Measurements from ENCODE around the gene NT5C1A.

NT5C1A gene

DNA sequence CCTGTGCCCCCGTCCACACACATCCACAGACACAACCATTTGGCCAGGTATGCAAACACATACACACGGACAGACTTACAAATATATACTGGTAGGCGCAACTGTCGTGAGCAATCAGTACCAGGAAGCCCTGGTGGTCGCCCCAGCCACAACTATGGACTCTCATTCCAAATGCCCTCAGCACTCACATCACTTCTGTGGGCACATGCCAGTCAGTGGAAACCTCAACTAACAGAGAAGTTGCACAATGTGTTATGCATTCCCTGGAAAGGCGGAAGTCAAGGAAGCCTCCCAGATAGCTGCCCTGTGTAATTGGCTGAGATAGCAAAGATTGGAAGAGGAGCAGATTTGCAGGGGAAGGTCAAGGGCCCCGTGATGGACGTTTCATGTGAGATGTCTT lies 31.0 kb downstream of the NT5C1A start:
- Histone ChIP-seq H3K27me3 (ENCODE audit: insufficient read depth, low read length) (no peaks in the 10 kb centered on the region), H3K9me3 (ENCODE audit: low read length) (no peaks in the 10 kb centered on the region), H3K27ac (ENCODE audit: low read depth, low read length, poor library complexity, severe bottlenecking) (no peak overlapping the region), H3K9me2 (ENCODE audit: low read depth, low read length) (no peaks in the 10 kb centered on the region), H2AFZ (ENCODE audit: low read length) (no peak overlapping the region), H3K4me2 (ENCODE audit: low read length) (no peak overlapping the region), H3K4me1 (ENCODE audit: insufficient read depth, low read length, severe bottlenecking) (peaks cover 6% of the 10 kb centered on the region), H4K20me1 (ENCODE audit: insufficient read depth, low read length) (no peaks in the 10 kb centered on the region), H3K36me3 (ENCODE audit: insufficient read depth, low read length) (no peaks in the 10 kb centered on the region), H3K79me2 (ENCODE audit: insufficient read depth, low read length) (no peaks in the 10 kb centered on the region), H3K4me3 (ENCODE audit: low read depth, low read length, poor library complexity, severe bottlenecking) (no peak overlapping the region), H3F3A (ENCODE audit: insufficient read depth, low read length) (no peaks in the 10 kb centered on the region), H3K9ac (ENCODE audit: low read length) (no peak overlapping the region)
- no peak for TF ChIP-seq EZH2 (IDR thresholded peaks at IDR 0.05; ENCODE audit: borderline replicate concordance, low read length)
- TF ChIP-seq, protein P1, sequence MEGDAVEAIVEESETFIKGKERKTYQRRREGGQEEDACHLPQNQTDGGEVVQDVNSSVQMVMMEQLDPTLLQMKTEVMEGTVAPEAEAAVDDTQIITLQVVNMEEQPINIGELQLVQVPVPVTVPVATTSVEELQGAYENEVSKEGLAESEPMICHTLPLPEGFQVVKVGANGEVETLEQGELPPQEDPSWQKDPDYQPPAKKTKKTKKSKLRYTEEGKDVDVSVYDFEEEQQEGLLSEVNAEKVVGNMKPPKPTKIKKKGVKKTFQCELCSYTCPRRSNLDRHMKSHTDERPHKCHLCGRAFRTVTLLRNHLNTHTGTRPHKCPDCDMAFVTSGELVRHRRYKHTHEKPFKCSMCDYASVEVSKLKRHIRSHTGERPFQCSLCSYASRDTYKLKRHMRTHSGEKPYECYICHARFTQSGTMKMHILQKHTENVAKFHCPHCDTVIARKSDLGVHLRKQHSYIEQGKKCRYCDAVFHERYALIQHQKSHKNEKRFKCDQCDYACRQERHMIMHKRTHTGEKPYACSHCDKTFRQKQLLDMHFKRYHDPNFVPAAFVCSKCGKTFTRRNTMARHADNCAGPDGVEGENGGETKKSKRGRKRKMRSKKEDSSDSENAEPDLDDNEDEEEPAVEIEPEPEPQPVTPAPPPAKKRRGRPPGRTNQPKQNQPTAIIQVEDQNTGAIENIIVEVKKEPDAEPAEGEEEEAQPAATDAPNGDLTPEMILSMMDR (IDR thresholded peaks at IDR 0.05; ENCODE audit: low read length) = no peak

DNA sequence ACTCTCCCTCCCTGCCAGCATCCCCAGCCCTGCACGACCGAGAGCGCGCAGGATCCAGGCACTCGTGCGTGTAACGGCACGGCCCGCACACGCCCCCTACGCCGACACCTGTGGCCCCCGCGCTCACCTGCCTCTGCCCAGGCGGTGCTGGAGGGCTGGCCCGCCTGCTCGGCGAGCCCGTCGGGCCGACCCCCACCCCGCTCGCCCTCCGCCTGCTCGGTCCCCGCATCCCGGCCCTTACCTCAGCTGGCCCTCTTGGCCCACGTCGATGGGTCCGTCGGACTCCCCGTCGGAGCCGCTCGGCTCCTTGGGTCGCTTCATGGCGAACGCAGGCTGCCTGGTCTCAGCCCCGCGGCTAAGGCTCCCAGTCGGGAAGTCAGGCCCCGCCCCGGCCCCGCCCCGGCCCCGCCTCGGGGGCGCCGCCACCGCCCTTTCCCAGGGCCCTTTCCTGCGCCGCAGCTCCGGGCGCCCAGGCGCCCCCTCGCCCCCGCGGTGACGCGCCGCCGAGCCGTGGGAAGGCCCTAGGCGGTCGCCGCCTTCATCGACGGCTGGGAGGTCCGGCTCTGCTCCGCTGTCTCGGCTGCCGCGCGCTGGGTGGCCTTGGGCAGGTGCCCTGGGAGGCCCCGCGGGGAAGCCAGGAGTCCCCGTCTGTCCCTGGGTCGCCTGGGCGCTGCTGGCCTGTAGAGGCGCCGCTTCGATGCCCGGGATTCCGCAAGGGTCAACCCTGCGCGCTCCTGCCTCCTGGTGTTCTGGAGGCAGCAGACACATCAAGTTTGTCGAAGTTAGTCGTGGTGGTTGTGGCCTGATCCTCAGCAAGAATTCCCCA lies 32.4 kb downstream of the NT5C1A start, which contains the start of gene HEYL:
TSS of gene HEYL (minus strand) at position 339 of the 826 bp plus-strand sequence. CDS start at position 321, 18 bp downstream.
- no peaks in the 10 kb centered on the region for H3K27me3 ChIP-seq (ENCODE audit: insufficient read depth, low read length)

DNA sequence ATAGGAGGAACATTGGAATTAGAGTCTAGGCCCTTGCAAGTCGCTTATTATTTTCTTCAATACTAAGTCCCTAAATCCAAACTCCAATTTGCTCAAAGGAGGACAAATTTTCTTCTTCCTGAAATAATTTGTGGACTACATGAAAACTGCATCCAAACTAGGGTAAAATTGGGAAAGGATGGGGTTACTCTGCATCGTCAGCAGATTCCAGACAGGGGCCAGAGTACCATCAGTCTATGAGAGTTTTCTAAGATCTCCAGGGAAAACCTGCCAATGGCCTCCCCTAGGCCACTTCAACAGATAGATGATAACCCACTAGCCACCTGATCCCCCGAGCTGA lies 33.0 kb downstream of the NT5C1A start:
- no peaks in the 10 kb centered on the region for H3K9me3 ChIP-seq (ENCODE audit: low read length)
- peak overlapping the region; percentile 73 for H3K4me2 ChIP-seq (ENCODE audit: low read length)
- H3K4me1 ChIP-seq (ENCODE audit: insufficient read depth, low read length, severe bottlenecking) = peaks cover 6% of the 10 kb centered on the region
- no peaks in the 10 kb centered on the region for H3K9me2 ChIP-seq (ENCODE audit: low read depth, low read length)
- TF ChIP-seq EZH2 (IDR thresholded peaks at IDR 0.05; ENCODE audit: borderline replicate concordance, low read length) = no peak
- TF ChIP-seq, protein P1 (IDR thresholded peaks at IDR 0.05; ENCODE audit: low read length) = no peak
- H3K4me3 ChIP-seq (ENCODE audit: low read depth, low read length, poor library complexity, severe bottlenecking) = peak overlapping the region; percentile 57
- H2AFZ ChIP-seq (ENCODE audit: low read length) = no peak overlapping the region
- H3K27ac ChIP-seq (ENCODE audit: low read depth, low read length, poor library complexity, severe bottlenecking) = no peak overlapping the region
- no peaks in the 10 kb centered on the region for H4K20me1 ChIP-seq (ENCODE audit: insufficient read depth, low read length)
- no peak overlapping the region for H3K9ac ChIP-seq (ENCODE audit: low read length)
- H3F3A ChIP-seq (ENCODE audit: insufficient read depth, low read length) = no peaks in the 10 kb centered on the region
- no peaks in the 10 kb centered on the region for H3K27me3 ChIP-seq (ENCODE audit: insufficient read depth, low read length)
- no peaks in the 10 kb centered on the region for H3K79me2 ChIP-seq (ENCODE audit: insufficient read depth, low read length)
- no peaks in the 10 kb centered on the region for H3K36me3 ChIP-seq (ENCODE audit: insufficient read depth, low read length)

More for the DNA sequence above, 32.4 kb downstream of the NT5C1A start, which contains the start of gene HEYL:
- no peak within 1 kb of the TSS for H3K27ac ChIP-seq (ENCODE audit: low read depth, low read length, poor library complexity, severe bottlenecking)
- no peaks in the 10 kb centered on the region for H4K20me1 ChIP-seq (ENCODE audit: insufficient read depth, low read length)
- peak within 1 kb of the TSS; percentile 57 for H3K4me3 ChIP-seq (ENCODE audit: low read depth, low read length, poor library complexity, severe bottlenecking)
- no peaks in the 10 kb centered on the region for H3K79me2 ChIP-seq (ENCODE audit: insufficient read depth, low read length)
- TF ChIP-seq EZH2 (IDR thresholded peaks at IDR 0.05; ENCODE audit: borderline replicate concordance, low read length) = no peak
- TF ChIP-seq, protein P1 (IDR thresholded peaks at IDR 0.05; ENCODE audit: low read length) = no peak
- H3K9me3 ChIP-seq (ENCODE audit: low read length) = no peaks in the 10 kb centered on the region
- no peak within 1 kb of the TSS for H2AFZ ChIP-seq (ENCODE audit: low read length)
- peak within 1 kb of the TSS; percentile 73 for H3K4me2 ChIP-seq (ENCODE audit: low read length)
- H3K9ac ChIP-seq (ENCODE audit: low read length) = no peak within 1 kb of the TSS
- H3K36me3 ChIP-seq (ENCODE audit: insufficient read depth, low read length) = no peaks in the 10 kb centered on the region
- peaks cover 6% of the 10 kb centered on the region for H3K4me1 ChIP-seq (ENCODE audit: insufficient read depth, low read length, severe bottlenecking)
- no peaks in the 10 kb centered on the region for H3F3A ChIP-seq (ENCODE audit: insufficient read depth, low read length)
- H3K9me2 ChIP-seq (ENCODE audit: low read depth, low read length) = no peaks in the 10 kb centered on the region
